ENCODE measurements around the gene FNIP2.
"Not testable (repeated sequence)": the region's sequence is repeated elsewhere in the genome, so short reads cannot be mapped to it uniquely, and the experiment has no call there.

The FNIP2 gene

DNA sequence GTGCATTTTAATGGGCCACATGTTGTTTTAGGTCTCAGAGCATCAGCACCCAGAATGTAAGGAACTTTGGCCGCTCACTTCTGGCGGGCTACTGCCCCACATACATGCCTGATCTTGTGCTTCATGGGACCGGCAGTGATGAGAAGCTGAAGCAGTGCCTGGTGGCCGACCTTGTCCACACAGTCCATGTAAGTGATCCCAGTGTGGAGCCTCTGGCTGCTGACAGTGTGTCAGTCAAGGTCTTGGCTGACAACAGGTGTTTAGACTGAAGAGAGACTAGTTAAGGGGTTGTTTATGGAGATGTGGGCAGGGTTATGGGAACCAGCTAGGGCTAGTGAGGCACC, 101.4 kb downstream of the FNIP2 start:
- no peak for DNase-seq (ENCODE audit: low read depth in 2 of 2)

DNA sequence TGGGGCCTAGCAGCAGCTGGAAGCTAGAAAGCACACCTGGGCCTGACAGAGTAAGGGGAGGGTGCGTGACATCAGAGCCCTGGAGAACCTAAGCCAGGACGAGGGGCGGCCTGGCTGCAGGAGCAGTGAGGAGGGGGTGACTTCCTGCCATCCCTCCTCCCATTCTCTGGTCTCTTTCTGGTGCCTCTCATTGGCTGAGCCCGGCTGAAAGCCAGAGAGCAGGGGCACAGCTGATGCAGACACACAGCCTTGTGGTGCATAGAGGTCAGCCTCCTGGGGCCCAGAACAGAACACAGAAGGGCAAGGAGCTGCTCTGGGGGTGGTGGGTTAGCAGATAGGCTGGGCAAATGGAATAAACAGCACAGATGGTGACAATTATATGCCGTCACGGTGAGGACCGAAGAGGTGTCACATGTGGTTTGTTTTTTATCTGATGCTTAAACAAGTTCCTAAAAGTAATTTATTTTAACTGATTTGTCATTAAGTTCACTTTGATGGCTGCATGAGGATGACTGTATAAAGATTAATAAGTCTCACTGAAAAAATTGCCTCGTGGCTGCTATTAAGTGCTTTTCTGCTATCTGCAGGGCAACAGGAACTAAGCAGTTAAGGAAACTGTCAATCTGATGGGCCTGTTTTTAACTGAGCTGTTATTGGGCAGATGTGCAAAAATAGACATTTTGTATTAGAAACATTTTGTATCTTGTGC, 102.0 kb downstream of the FNIP2 start:
- no peak for DNase-seq (ENCODE audit: low read depth in 2 of 2)

DNA sequence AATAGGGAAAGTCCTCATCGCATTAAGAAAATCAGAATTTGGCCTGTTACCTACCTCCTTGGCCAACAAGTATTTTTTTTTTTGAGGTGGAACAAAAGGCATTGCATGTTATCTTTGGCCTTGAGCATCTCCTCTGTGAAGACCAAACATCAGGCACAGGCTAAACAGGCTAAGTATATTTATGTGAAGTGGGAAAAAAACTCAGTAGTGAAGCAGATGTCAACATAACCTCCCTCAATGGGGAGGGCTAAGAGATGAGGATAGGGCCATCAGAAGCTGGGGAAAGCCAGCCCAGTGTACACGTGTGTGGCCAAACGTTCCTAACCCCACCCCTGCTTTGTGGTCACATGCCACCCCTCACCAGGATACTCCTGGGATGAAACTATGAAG, 102.5 kb downstream of the FNIP2 start:
- no peak for DNase-seq (ENCODE audit: low read depth in 2 of 2)

DNA sequence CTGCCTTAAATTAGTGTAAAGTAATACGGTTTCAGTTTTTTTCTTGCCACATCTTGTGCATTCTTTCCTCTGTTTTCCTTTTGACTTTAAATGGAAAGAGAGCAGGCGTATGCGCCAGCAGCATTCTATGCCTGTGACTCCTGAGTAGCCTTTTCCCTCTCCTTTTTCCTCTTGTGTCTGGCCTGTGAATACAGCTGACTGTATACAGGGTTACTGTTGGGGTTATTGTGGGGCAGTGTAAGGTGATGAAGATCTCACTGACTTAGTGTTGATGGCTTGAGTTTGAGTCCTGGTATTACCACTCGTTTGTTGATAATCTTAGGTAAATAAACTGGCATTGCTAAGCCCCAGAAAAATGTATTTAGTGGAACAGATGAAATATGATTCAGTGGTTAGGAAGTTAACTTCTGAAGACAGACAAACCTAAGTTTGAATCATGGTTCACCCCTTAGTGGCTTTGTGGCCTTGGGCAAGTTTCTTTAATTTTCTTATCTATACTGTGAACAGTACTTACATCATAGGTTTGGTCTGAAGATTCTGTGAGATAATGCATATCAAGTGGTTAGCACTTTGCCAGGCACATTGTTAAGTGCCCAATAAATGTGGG, 105.1 kb downstream of the FNIP2 start:
- no peak for DNase-seq (ENCODE audit: low read depth in 2 of 2)

DNA sequence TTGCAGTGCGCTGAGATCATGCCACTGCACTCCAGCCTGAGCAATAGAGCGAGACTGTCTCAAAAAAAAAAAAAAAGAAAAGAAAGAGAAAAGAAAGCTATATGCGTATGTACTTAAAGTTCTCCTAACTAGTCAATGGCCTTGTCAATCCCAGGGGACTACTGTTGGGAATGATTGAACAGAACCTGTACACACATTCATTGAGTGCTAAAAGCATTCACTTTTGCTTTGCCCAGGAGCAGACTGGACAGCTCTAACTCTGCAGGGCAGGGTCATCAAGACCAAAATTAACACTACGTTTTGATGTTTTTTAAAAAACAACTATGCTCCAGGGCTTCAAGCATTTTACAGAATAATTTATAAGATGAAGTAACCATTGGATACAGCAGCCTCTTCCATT, 106.2 kb downstream of the FNIP2 start:
- no peak for DNase-seq (ENCODE audit: low read depth in 2 of 2)

DNA sequence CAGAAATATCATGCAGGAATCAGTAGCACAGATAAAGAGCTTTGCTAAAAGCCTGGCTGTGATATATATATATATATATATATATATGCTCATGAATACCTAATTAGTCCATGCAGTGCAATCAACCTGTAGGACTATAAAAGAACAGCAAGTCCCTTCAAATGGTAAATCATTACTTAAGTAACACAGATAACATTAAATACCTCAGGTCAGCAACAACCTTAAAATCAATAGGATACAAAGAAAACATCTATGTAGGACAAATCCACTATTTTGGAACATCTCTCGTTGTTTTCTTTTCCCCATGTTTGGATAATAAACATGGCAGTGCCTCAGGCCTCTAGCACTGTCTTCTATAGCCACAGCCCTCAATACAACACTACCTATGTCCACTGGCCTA, 106.6 kb downstream of the FNIP2 start:
- DNase-seq (ENCODE audit: low read depth in 2 of 2), result no peak

DNA sequence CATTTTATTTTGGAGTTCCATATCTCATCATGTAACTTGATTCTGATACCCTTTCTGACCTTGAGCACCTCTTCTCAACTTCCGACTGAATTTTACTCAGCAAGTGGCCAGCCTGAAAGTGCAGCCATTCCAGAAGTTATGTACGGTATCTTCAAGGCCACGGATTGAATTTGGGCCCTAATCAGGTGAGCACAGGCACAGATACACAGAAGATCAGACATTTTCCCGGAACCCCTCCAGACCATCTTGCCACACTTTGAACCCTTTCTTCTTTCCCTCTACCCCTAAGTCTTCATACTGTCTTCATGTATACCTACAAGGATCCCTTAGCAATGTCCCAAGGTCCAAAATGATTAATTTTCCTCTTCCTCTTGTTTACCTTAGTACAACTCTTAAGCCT, 108.2 kb downstream of the FNIP2 start:
- DNase-seq (ENCODE audit: low read depth in 2 of 2), result no peak

DNA sequence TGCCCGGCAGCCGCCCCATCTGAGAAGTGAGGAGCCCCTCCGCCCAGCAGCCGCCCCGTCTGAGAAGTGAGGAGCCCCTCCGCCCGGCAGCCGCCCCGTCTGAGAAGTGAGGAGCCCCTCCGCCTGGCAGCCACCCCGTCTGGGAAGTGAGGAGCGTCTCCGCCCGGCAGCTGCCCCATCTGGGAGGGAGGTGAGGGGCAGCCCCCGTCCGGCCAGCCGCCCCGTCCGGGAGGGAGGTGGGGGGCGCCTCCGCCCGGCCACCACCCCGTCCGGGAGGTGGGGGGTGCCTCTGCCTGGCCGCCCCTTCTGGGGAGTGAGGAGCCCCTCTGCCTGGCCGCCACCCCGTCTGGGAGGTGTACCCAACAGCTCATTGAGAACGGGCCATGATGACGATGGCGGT, 113.3 kb downstream of the FNIP2 start:
- not testable (repeated sequence) for DNase-seq (ENCODE audit: low read depth in 2 of 2)

DNA sequence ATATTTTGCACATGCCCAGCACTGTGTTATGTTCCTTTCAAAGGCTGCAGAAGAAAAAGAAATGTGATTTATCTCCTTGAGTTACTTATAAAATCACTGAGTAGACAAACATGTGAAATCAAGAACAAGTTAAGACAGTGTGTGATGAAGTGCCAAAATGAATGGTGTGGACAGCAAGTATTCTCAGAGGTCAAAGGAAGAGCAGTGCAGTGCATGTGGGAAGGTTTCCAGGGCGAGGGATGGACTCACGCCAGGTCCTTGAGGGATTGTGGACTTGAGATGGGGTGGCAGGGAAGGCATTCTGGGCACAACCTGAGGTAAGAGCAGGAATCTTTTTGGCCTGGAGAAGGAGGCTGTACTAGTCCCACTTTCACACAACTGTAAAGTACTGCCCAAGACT, 115.5 kb downstream of the FNIP2 start:
- no peak for DNase-seq (ENCODE audit: low read depth in 2 of 2)

DNA sequence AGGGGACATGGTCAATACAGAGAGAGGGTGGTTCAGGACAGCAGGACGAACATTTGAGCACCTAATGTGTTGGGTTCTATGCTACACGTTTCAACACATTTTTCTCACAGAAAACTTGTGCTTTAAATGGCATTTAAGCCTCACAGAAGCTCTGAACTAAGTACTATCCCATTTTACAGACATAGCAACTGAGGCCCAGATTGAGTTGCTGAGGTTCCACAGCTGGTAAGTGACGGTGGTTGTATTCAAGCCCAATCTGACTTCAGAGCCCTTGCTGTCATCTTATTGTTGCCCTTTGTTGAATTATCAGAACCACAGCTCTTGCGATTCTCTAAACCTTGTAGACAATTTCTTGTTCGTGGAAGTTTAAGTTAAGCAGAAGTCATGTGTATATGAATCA, 116.7 kb downstream of the FNIP2 start:
- no peak for DNase-seq (ENCODE audit: low read depth in 2 of 2)

DNA sequence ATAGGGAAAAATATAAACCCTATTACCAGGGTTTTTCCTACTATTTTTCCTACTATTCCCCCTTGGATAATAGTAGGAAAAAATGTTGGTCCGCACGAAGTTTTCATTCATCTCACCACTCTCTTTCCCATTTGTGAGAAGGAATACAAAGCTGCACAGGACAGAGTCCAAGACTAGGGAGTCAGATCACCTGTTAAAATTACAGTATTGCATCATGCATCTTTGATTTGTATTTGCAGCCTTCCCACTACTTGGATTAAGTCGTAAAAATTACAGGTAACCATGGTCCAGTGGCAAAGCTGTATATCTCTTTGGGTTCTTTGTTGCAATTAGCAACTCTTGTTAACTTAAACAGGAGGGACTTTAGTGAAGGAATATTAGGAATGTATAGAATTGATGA, 121.5 kb downstream of the FNIP2 start:
- DNase-seq (ENCODE audit: low read depth in 2 of 2), result no peak

DNA sequence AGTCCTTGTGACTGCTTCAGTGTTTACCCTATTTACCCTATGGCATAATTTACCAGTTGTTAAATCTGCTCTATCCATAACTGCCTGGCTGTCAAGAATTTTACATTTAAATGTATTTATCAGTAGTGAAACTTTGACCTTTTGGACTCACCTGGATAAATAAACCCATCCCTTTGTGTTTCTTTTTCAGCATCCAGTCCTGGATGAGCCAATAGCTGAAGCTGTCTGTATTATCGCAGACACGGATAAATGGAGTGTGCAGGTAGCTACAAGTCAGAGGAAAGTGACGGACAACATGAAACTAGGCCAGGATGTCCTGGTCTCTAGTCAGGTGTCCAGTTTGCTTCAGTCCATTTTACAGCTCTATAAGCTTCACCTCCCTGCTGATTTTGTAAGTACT, 122.4 kb downstream of the FNIP2 start:
- DNase-seq (ENCODE audit: low read depth in 2 of 2), result no peak

DNA sequence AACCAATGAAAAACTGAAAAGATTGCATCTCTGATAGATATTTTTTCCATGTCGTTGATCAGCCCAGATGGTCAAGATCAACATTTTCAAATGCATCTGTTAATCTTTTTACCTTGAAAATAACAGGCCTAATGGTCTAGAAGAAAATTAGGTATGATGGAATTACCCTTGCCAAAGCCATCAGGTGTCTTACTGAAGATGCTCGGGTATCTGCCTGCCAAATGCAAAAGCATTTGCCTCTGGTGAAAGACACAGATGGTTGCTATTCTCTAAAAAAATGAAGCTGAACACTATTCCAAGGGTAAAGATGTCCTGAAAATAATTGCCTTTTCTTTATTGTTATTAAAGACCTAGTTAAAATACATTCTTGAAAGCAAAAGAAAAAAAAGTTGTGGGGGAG, 126.0 kb downstream of the FNIP2 start:
- no peak for DNase-seq (ENCODE audit: low read depth in 2 of 2)

DNA sequence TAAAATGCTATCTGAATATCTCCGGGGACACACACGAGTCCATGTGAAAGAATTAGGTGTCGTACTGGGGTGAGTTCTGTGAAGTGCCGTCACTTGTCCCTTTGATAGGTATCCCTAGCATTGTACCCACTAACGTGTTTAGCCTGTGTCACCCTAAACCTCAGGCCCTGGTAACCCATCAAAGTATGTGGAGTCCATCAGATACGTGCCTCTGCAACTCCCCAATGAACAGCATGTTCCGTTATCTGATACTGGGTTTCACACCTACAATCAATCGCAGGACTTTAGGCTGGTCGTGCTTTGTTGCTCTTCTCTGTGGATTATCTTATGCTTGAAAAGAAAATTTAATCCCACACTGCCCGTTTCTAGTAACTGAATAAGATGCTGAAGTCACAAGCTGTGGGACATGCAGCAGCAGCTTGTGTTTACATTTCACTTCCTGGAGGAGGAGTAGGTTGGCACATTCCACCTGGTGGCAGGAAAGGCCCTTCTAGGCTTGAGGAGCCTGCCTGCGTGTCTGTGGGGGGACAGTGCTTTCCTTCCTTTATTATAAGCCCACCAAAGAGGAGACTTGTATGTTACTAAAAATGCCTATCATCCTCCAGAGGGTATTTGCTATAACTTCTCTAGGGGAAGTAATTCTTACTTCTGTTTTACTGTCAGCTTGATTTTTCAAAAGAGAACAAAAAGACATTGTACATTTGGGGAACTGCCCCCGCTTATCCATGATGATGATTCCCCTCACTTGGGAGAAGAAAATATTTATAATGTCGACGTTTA, 127.2 kb downstream of the FNIP2 start:
- no peak for DNase-seq (ENCODE audit: low read depth in 2 of 2)

DNA sequence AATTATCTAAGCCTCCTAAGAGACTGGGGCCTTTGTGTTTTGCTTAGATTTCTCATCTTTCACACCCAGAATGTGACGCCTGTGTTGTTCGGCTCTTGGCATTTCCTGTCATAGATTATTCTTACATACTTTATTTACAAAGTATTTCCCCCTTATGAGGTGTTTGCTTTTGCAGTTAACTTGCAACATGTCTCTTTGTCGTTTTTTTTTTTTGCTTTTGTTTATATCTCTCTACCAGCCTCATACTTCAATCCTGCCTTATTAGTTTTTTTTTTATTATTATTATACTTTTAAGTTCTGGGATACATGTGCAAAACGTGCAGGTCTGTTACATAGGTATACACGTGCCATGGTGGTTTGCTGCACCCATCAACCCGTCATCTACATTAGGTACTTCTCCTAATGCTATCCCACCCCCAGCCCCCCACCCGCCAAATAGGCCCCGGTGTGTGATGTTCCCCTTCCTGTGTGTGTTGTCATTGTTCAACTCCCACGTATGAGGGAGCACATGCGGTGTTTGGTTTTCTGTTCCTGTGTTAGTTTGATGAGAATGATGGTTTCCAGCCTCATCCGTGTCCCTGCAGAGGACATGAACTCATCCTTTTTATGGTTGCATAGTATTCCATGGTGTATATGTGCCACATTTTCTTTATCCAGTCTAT, 127.9 kb downstream of the FNIP2 start:
- DNase-seq (ENCODE audit: low read depth in 2 of 2), result not testable (repeated sequence)

DNA sequence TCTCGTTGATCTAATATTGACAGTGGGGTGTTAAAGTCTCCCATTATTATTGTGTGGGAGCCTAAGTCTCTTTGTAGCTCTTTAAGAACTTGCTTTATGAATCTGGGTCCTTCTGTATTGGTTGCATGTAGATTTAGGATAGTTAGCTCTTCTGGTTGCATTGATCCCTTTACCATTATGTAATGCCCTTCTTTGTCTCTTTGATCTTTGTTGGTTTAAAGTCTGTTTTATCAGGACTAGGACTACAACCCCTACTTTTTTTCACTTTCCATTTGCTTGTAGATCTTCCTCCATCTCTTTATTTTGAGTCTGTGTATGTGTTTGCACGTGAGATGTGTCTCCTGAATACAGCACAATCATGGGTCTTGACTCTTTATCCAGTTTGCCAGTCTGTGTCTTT, 131.6 kb downstream of the FNIP2 start:
- not testable (repeated sequence) for DNase-seq (ENCODE audit: low read depth in 2 of 2)

DNA sequence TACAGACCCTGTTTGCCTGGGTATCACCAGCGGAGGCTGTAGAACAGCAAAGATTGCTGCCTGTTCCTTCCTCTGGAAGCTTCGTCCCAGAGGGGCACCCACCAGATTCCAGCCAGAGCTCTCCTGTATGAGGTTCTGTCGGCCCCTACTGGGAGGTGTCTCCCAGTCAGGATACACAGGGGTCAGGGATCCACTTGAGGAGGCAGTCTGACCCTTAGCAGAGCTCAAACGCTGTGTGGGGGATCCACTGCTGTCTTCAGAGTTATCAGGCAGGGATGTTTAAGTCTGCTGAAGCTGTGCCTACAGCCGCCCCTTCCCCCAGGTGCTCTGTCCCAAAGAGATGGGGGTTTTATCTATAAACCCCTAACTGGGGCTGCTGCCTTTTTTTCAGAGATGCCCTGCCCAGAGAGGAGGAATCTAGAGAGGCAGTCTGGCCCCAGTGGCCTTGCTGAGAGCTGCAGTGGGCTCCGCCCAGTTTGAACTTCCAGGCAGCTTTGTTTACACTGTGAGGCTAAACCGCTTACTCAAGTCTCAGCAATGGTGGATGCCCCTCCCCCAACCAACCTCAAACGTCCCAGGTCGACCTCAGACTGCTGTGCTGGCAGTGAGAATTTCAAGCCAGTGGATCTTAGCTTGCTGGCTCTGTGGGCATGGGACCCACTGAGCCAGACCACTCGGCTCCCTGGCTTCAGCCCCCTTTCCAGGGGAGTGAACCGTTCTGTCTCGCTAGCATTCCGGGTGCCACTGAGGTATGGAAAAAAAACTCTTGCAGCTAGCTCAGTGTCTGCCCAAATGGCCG, 133.7 kb downstream of the FNIP2 start:
- DNase-seq (ENCODE audit: low read depth in 2 of 2), result not testable (repeated sequence)

DNA sequence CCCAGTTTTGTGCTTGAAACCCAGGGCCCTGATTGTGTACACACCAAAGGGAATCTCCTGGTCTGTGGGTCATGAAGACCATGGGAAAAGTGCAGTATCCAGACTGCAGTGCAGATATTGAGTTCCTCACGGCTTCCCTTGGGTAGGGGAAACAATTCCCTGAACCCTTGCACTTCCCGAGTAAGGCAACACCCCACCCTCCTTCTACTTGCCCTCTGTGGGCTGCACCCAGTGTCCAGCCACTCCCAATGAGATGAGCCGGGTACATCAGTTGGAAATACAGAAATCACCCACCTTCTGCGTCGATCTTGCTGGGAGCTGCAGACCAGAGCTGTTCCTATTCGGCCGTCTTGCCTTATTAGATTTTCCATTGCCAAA, 134.2 kb downstream of the FNIP2 start:
- no peak for DNase-seq (ENCODE audit: low read depth in 2 of 2)

DNA sequence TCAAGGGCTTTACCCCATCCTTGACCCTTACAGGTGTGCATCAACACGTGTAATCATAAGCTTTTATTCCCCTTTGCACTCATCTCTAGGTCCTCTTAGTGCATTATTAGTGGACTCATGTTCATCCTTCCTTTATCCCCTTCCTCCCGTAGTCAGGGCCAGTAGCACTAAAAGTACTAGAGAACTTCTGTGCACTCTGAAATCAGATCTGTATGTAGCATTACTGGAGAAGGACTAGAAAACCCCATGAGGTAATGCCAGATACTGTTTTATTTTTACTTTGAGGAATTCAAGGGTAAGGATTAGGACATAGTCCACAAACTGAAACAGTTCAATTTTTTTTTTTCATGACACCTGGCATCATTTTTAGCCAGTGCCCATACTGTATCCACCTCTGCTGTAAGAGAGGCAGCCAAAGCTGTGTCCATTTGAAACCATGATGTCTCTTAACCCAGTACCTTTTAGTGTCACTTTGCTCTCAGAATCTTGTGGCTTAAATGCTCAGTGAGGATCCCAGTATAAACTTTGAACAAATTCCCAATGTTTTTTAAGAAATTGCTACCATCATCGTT, 134.7 kb downstream of the FNIP2 start:
- DNase-seq (ENCODE audit: low read depth in 2 of 2), result no peak

DNA sequence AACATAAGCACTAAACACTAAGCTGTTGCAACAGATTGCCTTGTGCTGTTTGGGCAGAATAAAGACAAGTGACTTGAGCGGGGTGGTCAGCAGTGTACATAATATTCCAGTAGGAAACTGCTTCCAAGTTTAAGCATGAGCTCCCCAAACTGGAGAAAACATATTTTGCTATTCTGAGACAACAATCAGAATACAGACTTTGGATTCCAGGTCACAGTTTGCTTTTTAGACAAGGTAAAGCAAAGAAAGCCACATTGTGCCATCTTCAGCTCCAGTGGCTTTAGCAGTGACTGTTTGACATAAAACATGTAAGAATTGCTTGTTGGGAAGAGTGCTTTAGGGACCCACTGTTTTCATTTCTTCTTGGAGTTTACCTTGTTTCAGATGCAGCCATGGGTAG, 136.0 kb downstream of the FNIP2 start:
- DNase-seq (ENCODE audit: low read depth in 2 of 2), result no peak

DNA sequence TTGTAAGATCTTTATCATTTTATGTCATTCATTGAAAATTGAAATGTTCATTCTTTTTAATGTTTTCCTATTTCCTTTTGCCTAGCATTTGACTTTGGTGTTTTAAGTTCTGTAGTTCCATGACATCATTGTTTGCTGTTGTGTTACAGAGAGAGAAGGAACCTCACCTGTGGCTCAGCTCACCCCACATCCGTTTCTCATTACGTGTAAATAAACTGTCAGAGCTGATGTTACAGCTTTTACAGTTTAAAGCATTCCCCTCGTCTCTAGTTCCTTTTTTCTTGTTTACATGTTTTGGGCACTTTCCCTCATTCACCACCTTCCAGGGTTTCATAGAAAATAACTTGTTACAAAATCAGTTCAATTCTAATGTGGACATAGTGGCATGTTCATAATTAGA, 137.2 kb downstream of the FNIP2 start:
- no peak for DNase-seq (ENCODE audit: low read depth in 2 of 2)

DNA sequence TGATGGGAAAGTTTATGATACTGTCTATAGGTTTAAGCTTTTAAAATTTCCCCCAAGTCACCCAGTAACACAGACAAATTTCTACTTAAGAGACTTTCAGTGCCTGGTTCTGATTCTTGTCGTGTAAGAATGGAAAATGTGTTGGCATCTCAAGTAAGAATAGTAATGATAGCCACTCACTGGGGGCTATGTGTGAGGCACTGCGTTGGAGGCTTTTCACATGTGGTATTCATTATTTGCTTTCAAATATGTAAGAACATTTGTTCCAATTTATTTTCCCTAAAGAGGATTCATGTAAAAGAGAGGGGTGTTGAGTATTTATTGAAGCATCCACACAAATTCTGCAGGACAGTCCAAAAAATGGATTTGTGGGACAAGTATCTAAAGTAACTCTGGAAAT, 143.6 kb downstream of the FNIP2 start:
- DNase-seq (ENCODE audit: low read depth in 2 of 2), result no peak

Data from stimulated activated CD4-positive, alpha-beta T cell treated with anti-CD3 and anti-CD28 coated beads, Interleukin-15, amount 100 ng/mL, for 48 hours (primary cell).